GM10266 (cell line): Measurements from ENCODE around the gene RFPL1.
"Not testable (repeated sequence)": the region's sequence is repeated elsewhere in the genome, so short reads cannot be mapped to it uniquely, and the experiment has no call there.

Experiments used
- DNase-seq: peaks from one replicate; pipeline ENCODE4 v3.0.0; 2012; ENCODE audit errors: extremely low spot score
- TF ChIP-seq, protein P1 (sequence below): IDR thresholded peaks from 2 replicates; pipeline ENCODE4 v1.5.1; 2012; ENCODE audit warnings: mild to moderate bottlenecking, low read depth; ENCODE audit not compliant: control insufficient read depth, insufficient read depth; ENCODE audit errors: missing control alignments

Gene RFPL1

DNA sequence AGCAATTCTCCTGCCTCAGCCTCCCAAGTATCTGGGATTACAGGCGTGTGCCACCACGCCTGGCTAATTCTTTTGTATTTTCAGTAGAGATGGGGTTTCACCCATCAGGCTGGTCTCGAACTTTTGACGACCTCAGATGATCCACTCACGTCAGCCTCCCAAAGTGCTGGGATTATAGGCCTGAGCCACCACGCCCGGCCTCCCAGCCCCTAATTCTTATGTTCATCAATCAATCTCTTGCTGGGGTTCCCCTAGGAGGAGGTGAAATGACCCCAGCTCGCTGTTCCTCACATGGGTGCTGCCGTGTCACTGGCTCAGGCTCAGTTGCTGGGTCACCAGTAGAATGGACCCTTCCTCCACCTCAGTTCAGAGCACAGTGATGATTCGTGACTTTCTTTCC, at the start of gene RFPL1:
TSS of gene RFPL1 (plus strand) at position 301 of the 400 bp plus-strand sequence.
- DNase-seq = not testable (repeated sequence)

DNA sequence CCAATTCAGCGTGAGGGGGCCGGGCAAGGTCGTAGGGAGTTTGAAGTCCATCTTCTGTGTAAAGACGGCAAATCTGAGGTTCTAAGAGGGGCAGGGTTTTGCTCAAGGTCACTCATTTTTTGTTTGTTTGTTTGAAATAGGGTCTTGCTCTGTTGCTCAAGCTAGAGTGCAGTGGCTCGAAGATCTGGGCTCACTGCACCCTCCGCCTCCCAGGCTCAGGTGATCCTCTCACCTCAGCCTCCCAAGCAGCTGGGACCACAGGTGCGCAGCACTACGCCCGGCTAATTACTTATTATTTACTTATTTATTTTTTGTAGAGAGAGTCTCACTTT, 49.7 kb upstream of the RFPL1 start:
- TF ChIP-seq, protein P1, sequence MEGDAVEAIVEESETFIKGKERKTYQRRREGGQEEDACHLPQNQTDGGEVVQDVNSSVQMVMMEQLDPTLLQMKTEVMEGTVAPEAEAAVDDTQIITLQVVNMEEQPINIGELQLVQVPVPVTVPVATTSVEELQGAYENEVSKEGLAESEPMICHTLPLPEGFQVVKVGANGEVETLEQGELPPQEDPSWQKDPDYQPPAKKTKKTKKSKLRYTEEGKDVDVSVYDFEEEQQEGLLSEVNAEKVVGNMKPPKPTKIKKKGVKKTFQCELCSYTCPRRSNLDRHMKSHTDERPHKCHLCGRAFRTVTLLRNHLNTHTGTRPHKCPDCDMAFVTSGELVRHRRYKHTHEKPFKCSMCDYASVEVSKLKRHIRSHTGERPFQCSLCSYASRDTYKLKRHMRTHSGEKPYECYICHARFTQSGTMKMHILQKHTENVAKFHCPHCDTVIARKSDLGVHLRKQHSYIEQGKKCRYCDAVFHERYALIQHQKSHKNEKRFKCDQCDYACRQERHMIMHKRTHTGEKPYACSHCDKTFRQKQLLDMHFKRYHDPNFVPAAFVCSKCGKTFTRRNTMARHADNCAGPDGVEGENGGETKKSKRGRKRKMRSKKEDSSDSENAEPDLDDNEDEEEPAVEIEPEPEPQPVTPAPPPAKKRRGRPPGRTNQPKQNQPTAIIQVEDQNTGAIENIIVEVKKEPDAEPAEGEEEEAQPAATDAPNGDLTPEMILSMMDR = no peak
- DNase-seq = no peak

DNA sequence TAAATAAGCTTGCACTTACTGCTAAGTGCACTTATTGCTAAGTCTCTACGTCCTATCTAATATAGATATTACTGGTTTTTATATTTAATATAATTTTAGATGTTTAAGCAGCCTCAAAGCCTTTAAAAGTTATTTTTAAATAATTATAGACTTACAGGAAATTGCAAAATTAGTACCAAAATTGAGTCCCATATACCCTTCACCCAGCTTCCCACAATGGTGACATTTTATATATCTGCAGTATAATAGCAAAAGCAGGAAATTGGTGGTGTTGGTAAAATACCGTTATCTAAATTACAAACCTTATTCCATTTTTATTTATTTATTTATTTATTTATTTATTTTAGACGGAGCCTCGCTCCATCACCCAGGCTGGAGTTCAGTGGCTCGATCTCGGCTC, 48.1 kb upstream of the RFPL1 start:
- DNase-seq = no peak
- TF ChIP-seq, protein P1 = no peak

DNA sequence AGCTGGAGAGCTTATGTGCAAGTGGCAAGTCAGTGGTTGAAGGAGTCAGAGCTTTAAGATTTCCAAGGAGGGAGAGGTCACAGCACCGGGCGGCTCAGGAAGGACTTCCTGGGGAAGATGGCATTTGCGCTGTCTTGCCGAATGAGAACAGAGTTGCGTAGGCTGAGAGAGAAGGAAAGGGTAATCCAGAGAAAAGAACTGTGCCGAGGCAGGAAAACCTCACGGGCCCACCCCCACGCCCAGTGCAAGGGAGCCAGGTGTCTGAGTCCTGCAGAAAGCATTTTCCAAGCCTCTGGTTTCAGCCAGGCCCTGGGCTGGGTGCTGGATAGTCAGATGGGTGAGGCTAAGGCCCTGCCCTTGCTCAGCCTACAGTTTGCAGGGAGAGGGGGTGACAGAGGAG, 46.8 kb upstream of the RFPL1 start:
- no peak for DNase-seq
- TF ChIP-seq, protein P1 = no peak

DNA sequence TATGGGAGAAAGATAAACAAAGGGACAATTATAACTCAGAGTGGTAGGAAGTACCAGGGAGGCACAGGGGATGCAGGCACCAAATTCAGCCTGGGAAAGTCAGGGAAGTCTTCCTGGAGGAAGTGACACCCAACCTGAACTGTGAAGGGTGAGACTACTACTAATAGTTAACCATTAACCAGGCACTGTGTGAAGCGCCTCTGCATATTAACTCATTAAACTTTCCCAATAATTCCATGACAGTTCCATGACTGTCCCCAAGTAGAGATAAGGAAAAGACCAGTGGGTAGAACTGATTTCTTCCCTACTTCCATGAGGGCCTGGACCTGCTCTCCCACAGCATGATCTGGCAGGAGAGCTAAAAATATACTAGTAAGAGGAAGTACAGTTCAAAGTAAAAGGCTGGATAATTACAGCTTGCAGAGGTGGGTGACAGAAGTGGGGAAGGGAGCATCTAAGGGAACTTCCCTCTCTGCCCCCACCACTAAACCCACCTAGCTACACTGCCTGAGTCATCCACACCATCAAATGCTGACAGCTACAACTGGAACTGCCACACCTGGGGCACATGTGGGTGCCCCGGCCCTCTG, 45.3 kb upstream of the RFPL1 start:
- DNase-seq = no peak
- TF ChIP-seq, protein P1 = no peak

DNA sequence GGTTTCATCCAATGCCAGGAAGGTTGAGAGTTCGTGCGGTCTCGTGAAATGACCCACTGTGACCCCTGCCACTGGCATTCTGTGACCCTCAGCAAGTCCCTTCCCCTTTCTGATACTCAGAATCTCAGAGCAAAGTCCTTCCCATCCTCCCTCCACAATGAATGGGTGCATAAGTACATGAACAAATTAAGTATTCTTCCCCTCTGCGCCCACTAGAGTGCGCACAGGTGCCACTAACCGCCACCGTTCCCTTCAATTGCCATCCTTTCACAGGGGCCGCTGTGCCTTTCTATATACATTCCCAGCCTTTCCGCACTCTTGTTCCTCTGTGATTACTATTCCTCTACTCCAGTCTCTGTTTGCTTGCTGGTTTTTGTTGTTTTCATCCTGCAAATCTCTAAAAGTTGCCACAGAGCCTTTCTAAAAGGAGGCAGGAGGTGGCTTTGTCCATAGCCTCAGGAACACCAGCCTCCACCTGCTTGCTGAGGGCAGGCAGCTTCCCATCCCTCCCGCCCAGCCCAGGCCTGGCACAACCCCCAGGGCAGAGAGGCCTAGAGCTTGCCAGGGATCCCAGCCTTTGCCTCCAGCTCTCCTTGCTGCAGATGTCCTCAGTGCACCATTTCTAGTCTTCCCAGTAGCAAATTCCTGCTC, 43.3 kb upstream of the RFPL1 start:
- TF ChIP-seq, protein P1 = peak; percentile 90
- DNase-seq = peak; percentile 75

DNA sequence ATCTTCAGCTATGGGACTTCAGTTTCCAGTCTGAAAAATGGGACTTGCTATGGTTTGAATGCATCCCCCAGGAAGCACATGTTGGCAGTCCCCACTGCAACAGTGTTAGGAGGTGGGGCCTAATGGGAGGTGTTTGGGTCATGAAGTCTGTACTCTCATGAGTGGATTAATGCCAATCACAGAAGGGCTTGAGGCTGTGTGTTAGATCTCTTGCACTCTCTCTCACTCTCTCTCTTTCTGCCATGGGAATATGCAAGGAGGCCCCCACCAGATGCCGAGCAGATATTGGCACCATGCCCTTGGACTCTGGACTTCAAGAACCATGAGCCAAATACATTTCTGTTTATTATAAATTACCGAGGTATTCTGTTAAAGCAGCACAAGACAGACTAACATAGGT, 42.3 kb upstream of the RFPL1 start:
- TF ChIP-seq, protein P1 = no peak
- DNase-seq = no peak

DNA sequence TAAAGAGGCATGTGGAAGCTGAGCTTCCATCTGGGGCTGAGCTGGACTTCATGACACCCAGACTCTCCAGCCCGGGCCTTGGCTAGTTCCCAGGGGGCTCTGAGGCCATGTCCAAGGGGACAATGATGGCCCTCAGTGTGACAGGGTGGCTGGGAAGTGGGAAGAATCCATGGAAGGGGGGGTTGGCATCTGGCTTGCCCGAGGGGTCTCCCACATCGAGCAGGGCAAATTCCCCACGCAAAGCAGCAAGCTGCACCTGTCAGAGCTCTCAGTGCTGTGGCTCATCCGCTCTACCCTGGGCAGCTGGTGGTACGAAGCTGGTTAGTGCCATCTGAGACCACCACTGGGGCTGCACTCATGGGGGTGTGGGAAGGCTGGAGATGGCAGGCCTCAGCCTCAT, 40.6 kb upstream of the RFPL1 start:
- TF ChIP-seq, protein P1 = no peak
- DNase-seq = no peak
